HG03135 (cell line): ENCODE data around the gene HTR3B.
"Not testable (repeated sequence)": the region's sequence is repeated elsewhere in the genome, so short reads cannot be mapped to it uniquely, and the experiment has no call there.

Experiments
- ATAC-seq: cut with Tn5 transposase; IDR thresholded peaks from one replicate; pipeline ENCODE4 v1.9.1; 2021; ENCODE audit warnings: mild to moderate bottlenecking, moderate library complexity; ENCODE audit not compliant: unreplicated experiment

Gene HTR3B

GRCh38 chr11:113904379-113905101 lies at the start of gene HTR3B:
HTR3B (plus strand) TSS chr11:113904796; CDS start chr11:113904934, 138 bp downstream.
- no peak for ATAC-seq

GRCh38 chr11:113855803-113856202 lies 48.8 kb upstream of the HTR3B start:
- no peak for ATAC-seq

- ATAC-seq, result no peak
Measured at GRCh38 chr11:113856966-113857759, 47.4 kb upstream of the HTR3B start.

DNA sequence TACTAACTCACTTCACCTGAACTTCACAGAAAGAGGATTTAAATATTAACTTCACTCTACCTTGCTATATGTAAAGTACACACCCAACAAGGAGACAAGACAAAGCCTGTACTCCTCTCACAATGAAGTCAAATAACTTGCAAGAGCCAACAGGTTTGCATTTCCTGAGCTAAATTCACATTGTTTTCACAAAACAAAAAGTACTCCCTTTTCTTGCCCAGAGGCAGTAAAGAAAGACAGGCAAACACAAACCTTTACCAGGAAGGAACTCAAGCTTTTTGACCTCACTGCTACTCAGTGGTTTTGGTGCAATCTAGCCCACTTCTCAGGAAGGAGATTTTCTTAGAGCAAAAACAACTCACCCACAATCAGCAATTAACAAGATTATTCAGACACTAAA lies 44.9 kb upstream of the HTR3B start:
- ATAC-seq, result no peak

DNA sequence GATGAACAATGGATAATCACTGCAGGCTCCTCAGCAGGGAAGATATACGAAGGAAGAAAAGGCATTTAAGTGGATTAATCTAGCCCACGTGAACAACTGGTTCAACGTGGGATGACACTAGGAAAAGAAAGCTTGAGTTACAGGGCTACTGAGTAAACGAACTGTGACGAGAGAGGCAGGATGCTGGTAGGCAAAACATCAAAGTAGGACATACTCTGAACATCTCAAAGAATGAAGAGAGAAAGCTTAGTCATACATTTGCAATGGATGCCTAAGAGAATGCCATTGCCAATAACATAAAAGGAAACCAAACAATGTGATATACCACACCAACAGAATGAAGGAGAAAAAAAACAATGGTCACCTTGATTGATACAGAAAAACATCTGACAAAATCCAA lies 42.2 kb upstream of the HTR3B start:
- ATAC-seq, result no peak

DNA sequence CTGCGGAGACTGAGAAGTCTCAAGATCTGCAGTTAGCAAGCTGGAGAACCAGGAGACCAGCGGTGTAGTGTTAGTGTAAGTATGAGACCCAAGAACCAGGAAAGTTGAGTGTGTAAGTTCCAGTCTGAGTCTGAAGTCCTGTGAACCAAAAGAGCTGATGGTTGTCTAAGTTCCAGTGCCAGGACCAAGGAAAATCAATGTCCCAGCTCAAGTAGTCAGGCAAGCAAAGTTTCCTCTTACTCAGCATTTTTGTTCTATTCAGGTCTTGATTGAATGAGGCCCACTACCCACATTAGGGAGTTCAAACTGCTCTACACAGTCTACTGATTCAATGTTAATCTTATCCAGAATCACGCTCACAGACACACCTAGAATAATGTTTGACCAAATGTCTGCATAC lies 40.2 kb upstream of the HTR3B start:
- no peak for ATAC-seq

- no peak for ATAC-seq
Measured at GRCh38 chr11:113865873-113866272, 38.7 kb upstream of the HTR3B start.

- ATAC-seq, result no peak
Measured at GRCh38 chr11:113867843-113868503, 36.6 kb upstream of the HTR3B start.

DNA sequence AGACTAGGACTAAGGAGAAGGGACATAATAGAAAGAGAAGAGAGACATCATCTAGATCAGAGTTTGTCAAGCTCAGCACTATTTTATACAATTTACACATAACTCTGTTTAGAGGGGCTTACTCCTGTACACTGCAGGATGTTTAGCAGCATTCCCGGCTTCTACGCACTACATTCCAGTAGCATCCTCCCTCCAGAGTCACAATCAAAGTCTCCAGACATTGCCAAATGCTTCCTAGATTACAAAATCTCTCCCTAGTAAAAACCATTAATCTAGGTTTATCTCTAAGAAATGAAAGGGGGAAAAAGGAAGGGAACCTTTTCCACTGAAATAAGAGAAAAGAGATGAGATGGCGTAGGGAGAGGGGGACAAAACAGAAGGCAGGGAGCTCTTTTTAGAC lies 33.3 kb upstream of the HTR3B start:
- no peak for ATAC-seq

DNA sequence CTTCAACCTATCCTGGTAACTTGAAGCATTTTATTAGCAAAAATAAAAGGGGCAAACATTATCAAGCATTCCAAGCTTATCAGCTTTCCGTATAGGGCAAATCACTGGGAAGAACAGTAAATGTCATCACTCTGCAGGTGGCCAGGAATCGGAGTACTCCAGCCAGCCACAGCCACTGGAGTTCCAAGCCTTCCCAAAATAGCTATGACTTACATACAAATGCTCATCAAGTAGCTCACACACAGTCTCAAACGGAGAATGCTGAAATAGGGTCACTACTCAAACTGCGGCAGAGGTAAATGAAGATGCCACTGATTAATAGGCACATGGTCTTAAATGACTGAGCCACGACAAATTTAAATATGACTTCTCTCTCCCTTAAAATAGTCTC lies 31.4 kb upstream of the HTR3B start:
- no peak for ATAC-seq

DNA sequence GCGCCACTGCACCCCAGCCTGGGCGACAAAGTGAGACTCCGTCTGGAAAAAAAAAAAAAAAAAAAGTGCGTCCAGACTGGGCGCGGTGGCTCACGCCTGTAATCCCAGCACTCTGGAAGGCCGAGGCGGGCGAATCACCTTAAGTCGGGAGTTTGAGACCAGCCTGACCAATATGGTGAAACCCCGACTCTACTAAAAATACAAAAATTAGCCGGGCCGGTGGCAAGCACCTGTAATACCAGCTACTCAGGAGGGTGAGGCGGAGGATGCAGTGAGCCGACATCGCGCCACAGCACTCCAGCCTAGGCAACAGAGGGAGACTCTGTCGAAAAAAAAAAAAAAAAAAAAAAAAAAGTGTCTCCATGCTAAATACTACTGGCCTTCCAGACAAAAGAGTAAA lies 30.5 kb upstream of the HTR3B start:
- ATAC-seq, result no peak

DNA sequence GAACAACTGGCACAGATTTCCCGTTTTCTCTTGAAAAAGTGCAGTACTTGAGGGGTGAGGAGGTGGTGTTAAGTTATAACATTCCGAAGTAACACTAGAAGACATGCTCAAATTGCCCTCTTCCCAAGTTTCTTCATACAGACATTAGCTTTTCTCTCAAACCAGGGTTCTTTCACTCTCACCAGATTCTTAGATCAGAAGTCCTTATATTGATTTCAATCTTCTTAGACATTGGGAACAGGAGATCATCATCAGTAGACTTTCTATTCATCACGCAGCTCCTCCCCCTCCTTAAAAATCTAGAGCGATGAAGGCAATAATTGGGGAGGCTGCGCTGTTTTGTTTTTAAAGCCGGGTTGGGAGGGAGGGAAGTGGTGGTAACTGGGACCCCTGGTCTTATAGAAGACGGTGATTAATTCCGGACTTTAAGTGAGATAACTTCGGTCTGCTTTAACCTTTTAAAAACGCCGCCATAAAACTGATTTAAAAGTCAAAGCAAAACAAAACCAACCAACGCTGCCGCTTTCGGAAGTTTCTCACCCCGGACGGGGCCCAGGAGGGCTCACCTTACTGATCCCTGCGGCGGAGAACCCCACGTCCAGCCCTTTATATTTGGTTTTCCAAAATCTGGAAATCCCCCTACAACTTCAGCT lies 29.9 kb upstream of the HTR3B start:
- peak; percentile 38 for ATAC-seq

GRCh38 chr11:113875234-113876073 lies 29.1 kb upstream of the HTR3B start, which contains the start of gene USP28:
USP28 (minus strand) TSS chr11:113875572; CDS start chr11:113875501, 71 bp downstream.
- peak; percentile 81 for ATAC-seq

DNA sequence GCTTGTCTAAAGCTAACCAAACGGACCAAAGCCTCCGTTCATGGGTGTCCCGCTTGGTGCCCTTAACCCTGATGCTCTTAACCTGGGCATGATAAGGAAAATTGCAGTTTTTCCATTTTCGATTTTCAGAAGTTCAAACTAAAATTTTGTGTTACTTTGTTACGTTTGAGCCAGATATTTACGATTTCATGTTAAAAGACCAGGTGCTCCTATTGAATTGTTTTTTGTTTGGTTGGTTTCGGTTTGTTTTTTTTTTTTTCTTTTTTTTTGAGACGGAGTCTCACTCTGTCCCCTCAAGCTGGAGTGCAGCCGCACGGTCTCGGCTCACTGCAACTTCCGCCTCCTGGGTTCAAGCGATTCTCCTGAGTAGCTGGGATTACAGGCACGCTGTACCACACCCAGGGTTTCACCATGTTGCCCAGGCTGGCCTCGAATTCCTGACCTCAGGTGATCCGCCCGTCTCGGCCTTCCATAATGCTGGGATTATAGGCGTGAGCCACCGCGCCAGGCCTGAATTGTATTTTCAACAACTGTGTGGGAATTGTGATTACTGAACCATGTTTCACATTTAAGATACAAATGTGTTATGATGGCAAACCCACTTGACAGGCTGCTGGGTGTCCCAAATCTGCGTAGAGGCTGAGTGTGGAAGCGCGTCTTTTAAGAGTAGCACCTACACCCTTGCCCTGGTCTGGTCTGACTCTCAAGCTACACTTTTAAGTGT lies 28.4 kb upstream of the HTR3B start:
- ATAC-seq, result no peak

- ATAC-seq, result no peak
Measured at GRCh38 chr11:113876798-113877669, 27.6 kb upstream of the HTR3B start.

- ATAC-seq, result no peak
Measured at GRCh38 chr11:113877670-113878055, 26.9 kb upstream of the HTR3B start.

- ATAC-seq, result not testable (repeated sequence)
Measured at GRCh38 chr11:113879446-113879845, 25.1 kb upstream of the HTR3B start.

- ATAC-seq, result no peak
Measured at GRCh38 chr11:113880971-113881370, 23.6 kb upstream of the HTR3B start.

DNA sequence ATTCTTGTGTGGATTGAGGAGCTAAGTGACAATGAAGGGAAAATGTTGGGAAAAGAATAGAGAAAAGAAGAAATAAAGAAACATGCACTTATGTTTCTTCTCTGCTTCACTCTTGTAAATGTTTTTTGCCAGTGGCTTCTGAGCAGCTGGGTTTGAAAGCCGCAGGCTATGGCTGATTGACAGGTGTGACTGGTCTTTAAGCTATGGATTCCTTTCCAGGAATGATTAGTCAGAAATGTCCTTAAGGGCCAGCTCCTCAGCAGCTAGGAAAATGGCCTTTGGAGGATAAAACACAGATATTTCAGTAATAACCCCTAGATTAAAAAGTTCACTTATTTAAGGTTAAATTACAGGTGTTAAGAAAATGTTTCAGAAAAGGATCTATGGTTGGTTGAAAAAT lies 22.7 kb upstream of the HTR3B start:
- ATAC-seq, result no peak
